ENCODE measurements around the gene TMEM151A. TPM values are rescaled to one million over a fixed set of nuclear protein-coding genes. Genes with fewer than 3 reads are reported as not detected.
"Not testable (repeated sequence)": the region's sequence is repeated elsewhere in the genome, so short reads cannot be mapped to it uniquely, and the experiment has no call there.

The TMEM151A gene
- not detected for total RNA-seq
- polyA plus RNA-seq (ENCODE audit: insufficient read depth in 1 of 8, insufficient read length in 8 of 8, low replicate concordance in 1 of 8): under 1 TPM in 1 of 8 donors, not detected in 7; 0.04 TPM
- long read RNA-seq, donor 1: 0 reads
- long read RNA-seq, donor 2: 0 reads
- long read RNA-seq, donor 3: 0 reads
- long read RNA-seq, donor 4: 0 reads
- long read RNA-seq, donor 5: 0 reads
- long read RNA-seq, donor 6: 0 reads
- long read RNA-seq, donor 7: 0 reads
- long read RNA-seq, donor 8: 0 reads
- long read RNA-seq, donor 9: 0 reads
- long read RNA-seq, donor 10: 0 reads
- long read RNA-seq, donor 11: 0 reads

DNA sequence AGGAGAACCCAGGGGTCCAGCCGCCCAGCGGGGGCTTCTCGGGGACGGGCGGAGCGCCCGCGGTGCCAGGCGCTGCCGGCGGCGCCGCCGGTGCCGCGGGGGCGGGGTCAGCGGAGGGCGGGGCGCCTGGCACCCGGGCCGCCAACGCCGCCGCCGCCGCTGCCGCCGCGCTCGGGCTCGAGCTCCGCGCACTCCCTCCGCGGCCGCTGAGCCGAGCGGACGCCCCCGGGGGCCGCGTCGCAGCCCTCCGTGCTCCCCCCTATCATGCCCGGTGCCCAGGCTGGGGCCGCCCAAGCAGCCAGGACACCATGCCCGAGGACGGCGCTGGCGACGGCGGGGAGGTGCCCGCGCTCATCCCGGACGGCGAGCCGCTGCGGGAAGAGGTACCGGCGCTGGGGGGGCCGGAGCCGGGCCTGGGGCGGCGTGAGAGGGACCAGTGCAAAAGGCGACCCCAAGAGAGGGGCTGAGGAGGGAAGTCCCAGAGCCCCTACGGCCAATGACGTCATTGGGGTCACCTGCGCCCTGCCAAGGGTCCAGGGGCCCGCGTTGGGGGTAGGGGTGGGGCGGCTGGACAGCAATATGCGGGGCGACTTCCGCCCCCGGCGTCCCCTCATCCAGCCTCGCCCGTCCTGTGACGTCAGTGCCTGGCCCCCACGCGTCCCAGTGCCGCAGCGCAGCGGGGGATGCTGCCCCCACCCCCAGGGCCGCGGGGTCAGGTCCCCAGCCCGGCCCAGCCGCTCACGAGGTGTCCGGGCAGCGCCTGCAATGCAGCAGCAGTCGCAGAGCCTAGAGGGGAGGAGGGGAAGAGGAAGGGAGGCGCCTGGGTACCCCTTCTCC, at the start of gene TMEM151A:
Gene TMEM151A, plus strand, starts transcription at position 189 of the 837 bp plus-strand sequence. Its CDS starts 120 bp downstream, at position 309.
- Histone ChIP-seq H3K36me3 (ENCODE audit: control insufficient read depth, insufficient read depth, low read length) (peaks cover 8% of the 10 kb centered on the region), H3K27me3 (ENCODE audit: control insufficient read depth, insufficient read depth, low read length) (peaks cover 40% of the 10 kb centered on the region), H3K4me1 (ENCODE audit: control insufficient read depth, insufficient read depth, low read length) (peaks cover 25% of the 10 kb centered on the region), H3K9me3 (replicated peaks; ENCODE audit: control insufficient read depth, low read depth, low read length) (no peaks in the 10 kb centered on the region), H3K27ac (ENCODE audit: low read length) (no peak within 1 kb of the TSS), H3K4me3 (ENCODE audit: low read length) (no peak within 1 kb of the TSS)
- WGBS (ENCODE audit: insufficient coverage): 1% methylated on average over 93 of the region's 95 CpGs
- DNase-seq: no peak

DNA sequence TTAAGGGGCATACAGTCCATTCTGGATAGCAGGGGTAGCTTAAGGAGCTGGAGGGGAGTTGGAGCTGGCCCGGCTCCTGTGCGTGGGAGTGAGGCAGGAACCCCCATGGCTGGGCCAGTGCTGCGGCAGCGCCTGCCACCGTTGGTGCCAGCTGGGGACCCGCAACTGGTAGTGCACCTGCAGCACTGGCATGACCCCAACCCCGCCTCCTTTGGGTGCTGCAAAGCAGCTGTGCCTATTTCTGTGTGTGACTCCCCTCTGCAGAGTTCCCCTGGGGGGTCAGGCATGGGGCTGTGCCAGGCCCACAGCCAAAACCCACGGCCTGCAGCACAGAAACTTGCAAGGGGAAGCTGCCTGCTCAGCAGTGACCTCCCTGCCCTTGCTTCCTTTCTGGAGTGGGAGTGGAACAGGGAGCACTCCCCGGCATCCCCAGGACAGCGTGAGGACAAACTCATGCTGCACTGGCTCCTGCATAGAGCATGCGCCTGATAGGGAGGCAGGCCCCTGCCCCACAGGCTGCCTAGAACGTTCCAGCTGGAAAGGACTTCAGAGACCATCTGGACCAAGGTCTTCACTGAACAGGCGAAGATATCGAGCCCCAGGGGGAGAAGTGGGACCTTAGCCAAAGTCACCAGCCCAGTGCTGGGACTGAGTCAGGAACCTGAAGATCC, 49.5 kb upstream of the TMEM151A start:
- no peak overlapping the region for H3K27ac ChIP-seq (ENCODE audit: low read length)
- no peaks in the 10 kb centered on the region for H3K9me3 ChIP-seq (replicated peaks; ENCODE audit: control insufficient read depth, low read depth, low read length)
- peaks cover 69% of the 10 kb centered on the region for H3K36me3 ChIP-seq (ENCODE audit: control insufficient read depth, insufficient read depth, low read length)
- no peak for DNase-seq
- H3K4me3 ChIP-seq (ENCODE audit: low read length): no peak overlapping the region
- H3K4me1 ChIP-seq (ENCODE audit: control insufficient read depth, insufficient read depth, low read length): peaks cover 39% of the 10 kb centered on the region
- no peaks in the 10 kb centered on the region for H3K27me3 ChIP-seq (ENCODE audit: control insufficient read depth, insufficient read depth, low read length)
- whole genome bisulfite sequencing (ENCODE audit: insufficient coverage): 67% methylated on average over 13 of the region's 14 CpGs

DNA sequence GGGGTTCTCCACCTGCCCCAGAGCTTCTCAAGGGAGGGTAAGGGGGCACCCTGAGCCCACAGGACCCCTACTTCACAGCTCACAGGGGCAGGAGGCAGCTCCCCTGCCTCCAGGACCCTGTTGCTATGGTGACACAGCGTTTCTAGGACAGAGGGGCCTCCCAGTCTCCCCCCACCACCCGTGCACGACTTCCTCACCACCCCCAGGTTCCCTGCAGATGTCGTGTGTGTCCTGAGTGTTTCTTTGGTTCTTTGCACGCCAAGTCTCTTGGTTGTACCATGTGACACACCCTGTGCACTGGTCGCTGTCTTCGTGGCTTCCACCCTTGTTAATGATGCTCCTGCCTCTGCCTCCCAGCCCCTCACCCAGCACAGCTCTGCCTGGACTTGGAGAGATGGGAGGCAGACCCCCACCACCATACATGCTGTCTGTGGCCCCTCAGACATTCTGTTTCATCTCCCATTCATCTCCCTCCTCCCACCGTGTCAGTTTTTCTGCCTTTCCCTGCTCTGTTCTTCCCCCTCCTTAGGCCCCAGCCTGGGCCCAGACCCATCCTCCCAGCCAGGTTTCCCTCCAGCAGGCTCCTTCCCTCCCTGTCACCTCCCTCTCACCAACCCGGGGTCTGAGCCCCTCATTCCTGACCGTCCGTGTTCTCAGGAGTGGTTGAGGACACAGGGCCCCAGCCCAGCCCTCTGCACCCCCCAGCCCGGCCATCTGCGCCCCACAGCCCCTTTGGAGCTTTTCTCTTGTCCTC, 47.7 kb upstream of the TMEM151A start:
- Histone ChIP-seq H3K27ac (ENCODE audit: low read length) (peak overlapping the region; percentile 6), H3K36me3 (ENCODE audit: control insufficient read depth, insufficient read depth, low read length) (peaks cover 67% of the 10 kb centered on the region), H3K4me3 (ENCODE audit: low read length) (no peak overlapping the region), H3K4me1 (ENCODE audit: control insufficient read depth, insufficient read depth, low read length) (peaks cover 39% of the 10 kb centered on the region), H3K27me3 (ENCODE audit: control insufficient read depth, insufficient read depth, low read length) (no peaks in the 10 kb centered on the region), H3K9me3 (replicated peaks; ENCODE audit: control insufficient read depth, low read depth, low read length) (no peaks in the 10 kb centered on the region)
- WGBS (ENCODE audit: insufficient coverage): 36% methylated on average over 9 of the region's 13 CpGs
- no peak for DNase-seq

DNA sequence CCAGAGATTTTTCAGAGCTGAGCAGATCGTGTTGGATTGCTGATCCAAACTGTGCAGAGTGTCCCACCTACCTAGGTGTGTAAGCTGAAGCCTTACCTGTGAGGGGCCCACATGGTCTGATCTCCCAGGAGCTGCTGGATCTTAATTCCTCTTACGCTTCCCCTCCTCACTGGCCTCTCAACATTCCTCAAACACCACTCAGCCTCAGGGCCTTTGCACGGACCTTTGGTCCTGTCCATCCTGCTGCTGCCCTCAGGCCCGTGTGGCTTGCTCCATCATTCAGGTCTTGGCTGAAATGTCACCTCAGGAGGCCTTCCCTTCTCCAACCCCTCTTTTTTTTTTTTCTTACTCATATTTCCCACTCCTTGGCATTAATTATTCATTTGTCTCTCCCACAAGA, 44.4 kb upstream of the TMEM151A start:
- peaks cover 44% of the 10 kb centered on the region for H3K36me3 ChIP-seq (ENCODE audit: control insufficient read depth, insufficient read depth, low read length)
- H3K4me3 ChIP-seq (ENCODE audit: low read length): no peak overlapping the region
- H3K4me1 ChIP-seq (ENCODE audit: control insufficient read depth, insufficient read depth, low read length): peaks cover 17% of the 10 kb centered on the region
- H3K27ac ChIP-seq (ENCODE audit: low read length): no peak overlapping the region
- H3K27me3 ChIP-seq (ENCODE audit: control insufficient read depth, insufficient read depth, low read length): no peaks in the 10 kb centered on the region
- DNase-seq: no peak
- H3K9me3 ChIP-seq (replicated peaks; ENCODE audit: control insufficient read depth, low read depth, low read length): no peaks in the 10 kb centered on the region
- WGBS (ENCODE audit: insufficient coverage): 89% methylated on average over 3 of the region's 4 CpGs

DNA sequence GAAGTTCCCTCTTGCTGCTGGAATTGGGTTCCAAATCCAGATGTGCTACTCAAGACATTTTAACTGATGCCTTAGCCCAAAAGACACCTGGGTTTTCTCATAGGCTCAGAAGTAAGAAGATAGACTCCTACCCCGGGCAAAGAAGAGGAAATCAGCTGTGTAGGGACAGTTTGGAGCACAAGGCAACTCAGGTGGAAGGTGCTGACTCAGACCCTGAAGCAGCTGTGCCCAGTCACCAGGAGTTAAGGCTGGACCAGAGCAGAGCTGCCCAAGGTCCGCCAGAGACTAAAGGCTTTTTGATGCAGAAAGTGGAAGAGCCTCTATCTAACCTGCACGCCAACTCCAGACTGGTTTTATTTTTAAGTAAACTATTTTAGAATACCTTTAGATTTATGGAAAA, 43.9 kb upstream of the TMEM151A start:
- Histone ChIP-seq H3K9me3 (replicated peaks; ENCODE audit: control insufficient read depth, low read depth, low read length) (no peaks in the 10 kb centered on the region), H3K4me1 (ENCODE audit: control insufficient read depth, insufficient read depth, low read length) (peaks cover 12% of the 10 kb centered on the region), H3K27ac (ENCODE audit: low read length) (no peak overlapping the region), H3K36me3 (ENCODE audit: control insufficient read depth, insufficient read depth, low read length) (peaks cover 39% of the 10 kb centered on the region), H3K4me3 (ENCODE audit: low read length) (no peak overlapping the region), H3K27me3 (ENCODE audit: control insufficient read depth, insufficient read depth, low read length) (no peaks in the 10 kb centered on the region)
- no CpG with 5 or more reads among the region's 3 CpGs for WGBS (ENCODE audit: insufficient coverage)
- no peak for DNase-seq

DNA sequence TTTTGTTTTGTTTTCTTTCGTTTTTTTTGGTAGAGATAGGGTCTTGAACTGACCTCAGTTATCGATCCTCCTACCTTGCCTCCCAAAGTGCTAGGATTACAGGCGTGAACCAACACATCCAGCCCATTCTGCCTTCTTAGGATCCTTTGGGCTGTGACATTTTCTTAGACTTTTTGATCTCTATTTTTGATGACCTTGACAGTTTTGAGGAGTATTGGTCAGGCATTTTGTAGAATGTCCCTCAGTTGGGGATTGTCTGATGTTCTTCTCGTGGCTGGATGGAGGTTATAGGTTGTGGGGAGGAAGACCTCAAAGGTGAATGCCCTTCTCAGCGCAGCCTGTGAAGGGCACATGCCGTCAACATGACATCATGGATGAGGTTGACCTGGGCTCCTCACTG, 42.8 kb upstream of the TMEM151A start:
- Histone ChIP-seq H3K9me3 (replicated peaks; ENCODE audit: control insufficient read depth, low read depth, low read length) (no peaks in the 10 kb centered on the region), H3K4me1 (ENCODE audit: control insufficient read depth, insufficient read depth, low read length) (peaks cover 2% of the 10 kb centered on the region), H3K36me3 (ENCODE audit: control insufficient read depth, insufficient read depth, low read length) (peaks cover 35% of the 10 kb centered on the region), H3K27ac (ENCODE audit: low read length) (no peak overlapping the region), H3K4me3 (ENCODE audit: low read length) (no peak overlapping the region), H3K27me3 (ENCODE audit: control insufficient read depth, insufficient read depth, low read length) (no peaks in the 10 kb centered on the region)
- DNase-seq: no peak
- WGBS (ENCODE audit: insufficient coverage): no CpG with 5 or more reads among the region's 6 CpGs

DNA sequence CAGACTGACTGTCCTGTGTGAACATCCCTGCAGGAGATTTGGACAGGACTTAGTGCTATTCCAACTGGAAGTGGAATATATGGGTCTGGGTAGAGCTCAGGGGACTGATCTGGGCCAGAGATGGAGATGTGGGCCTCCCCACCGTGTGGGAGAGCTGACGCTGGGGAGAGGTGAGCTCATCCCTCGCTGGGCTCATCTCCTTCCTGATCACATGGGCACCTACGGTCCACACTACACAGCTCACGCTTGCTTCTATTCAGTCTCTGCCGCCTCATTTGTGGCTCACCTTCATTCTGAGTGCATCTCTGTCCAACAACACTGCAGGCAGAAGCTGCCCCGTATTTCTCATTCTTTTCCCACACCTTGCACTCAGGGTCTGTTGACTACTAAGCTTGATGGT, 39.9 kb upstream of the TMEM151A start:
- no peak overlapping the region for H3K27ac ChIP-seq (ENCODE audit: low read length)
- H3K27me3 ChIP-seq (ENCODE audit: control insufficient read depth, insufficient read depth, low read length): peaks cover 3% of the 10 kb centered on the region
- no peak for DNase-seq
- WGBS (ENCODE audit: insufficient coverage): no CpG with 5 or more reads among the region's 7 CpGs
- no peak overlapping the region for H3K4me3 ChIP-seq (ENCODE audit: low read length)
- peaks cover 21% of the 10 kb centered on the region for H3K36me3 ChIP-seq (ENCODE audit: control insufficient read depth, insufficient read depth, low read length)
- no peaks in the 10 kb centered on the region for H3K9me3 ChIP-seq (replicated peaks; ENCODE audit: control insufficient read depth, low read depth, low read length)
- H3K4me1 ChIP-seq (ENCODE audit: control insufficient read depth, insufficient read depth, low read length): peaks cover 3% of the 10 kb centered on the region

DNA sequence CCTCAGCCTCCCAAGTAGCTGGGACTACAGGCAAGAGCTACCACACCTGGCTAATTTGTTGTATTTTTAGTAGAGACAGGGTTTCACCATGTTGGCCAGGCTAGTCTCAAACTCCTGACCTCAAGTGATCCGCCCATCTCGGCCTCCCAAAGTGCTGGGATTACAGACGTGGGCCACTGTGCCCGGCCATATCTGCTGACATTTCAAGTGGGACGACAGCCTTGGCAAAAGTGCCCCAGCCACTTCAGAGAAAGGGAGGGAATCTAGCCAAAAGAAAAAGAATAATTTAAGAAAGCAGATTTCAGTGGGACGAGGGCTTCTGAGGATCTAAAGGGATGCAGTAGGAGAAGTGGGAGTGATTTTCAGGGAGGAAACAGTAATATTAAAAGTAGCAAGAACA, 38.6 kb upstream of the TMEM151A start:
- not testable (repeated sequence) for H3K27ac ChIP-seq (ENCODE audit: low read length); H3K9me3 ChIP-seq (replicated peaks; ENCODE audit: control insufficient read depth, low read depth, low read length); H3K4me3 ChIP-seq (ENCODE audit: low read length); DNase-seq; H3K27me3 ChIP-seq (ENCODE audit: control insufficient read depth, insufficient read depth, low read length); H3K4me1 ChIP-seq (ENCODE audit: control insufficient read depth, insufficient read depth, low read length)
- peaks cover 13% of the 10 kb centered on the region for H3K36me3 ChIP-seq (ENCODE audit: control insufficient read depth, insufficient read depth, low read length)
- WGBS (ENCODE audit: insufficient coverage): 78% methylated on average over 5 of the region's 6 CpGs

DNA sequence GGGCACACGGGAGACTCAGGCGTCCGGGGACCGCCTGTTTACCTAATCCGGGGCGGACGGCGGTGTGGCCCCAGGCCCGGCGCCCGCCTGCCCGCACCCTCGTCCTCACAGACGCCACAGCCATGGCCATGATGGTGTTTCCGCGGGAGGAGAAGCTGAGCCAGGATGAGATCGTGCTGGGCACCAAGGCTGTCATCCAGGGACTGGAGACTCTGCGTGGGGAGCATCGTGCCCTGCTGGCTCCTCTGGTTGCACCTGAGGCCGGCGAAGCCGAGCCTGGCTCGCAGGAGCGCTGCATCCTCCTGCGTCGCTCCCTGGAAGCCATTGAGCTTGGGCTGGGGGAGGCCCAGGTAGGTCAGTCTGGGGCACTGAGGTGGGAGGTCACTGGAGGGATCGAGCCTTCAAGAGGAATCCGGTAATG, 33.2 kb upstream of the TMEM151A start:
- Histone ChIP-seq H3K27ac (ENCODE audit: low read length) (no peak overlapping the region), H3K36me3 (ENCODE audit: control insufficient read depth, insufficient read depth, low read length) (peaks cover 39% of the 10 kb centered on the region), H3K9me3 (replicated peaks; ENCODE audit: control insufficient read depth, low read depth, low read length) (no peaks in the 10 kb centered on the region), H3K4me3 (ENCODE audit: low read length) (peak overlapping the region; percentile 69), H3K27me3 (ENCODE audit: control insufficient read depth, insufficient read depth, low read length) (peaks cover 6% of the 10 kb centered on the region), H3K4me1 (ENCODE audit: control insufficient read depth, insufficient read depth, low read length) (peaks cover 21% of the 10 kb centered on the region)
- 4% methylated on average over 27 of the region's 28 CpGs for WGBS (ENCODE audit: insufficient coverage)
- DNase-seq: no peak
